ENCODE results near the gene C11orf91.
"Not testable (repeated sequence)": the region's sequence is repeated elsewhere in the genome, so short reads cannot be mapped to it uniquely, and the experiment has no call there.

C11orf91 gene

DNA sequence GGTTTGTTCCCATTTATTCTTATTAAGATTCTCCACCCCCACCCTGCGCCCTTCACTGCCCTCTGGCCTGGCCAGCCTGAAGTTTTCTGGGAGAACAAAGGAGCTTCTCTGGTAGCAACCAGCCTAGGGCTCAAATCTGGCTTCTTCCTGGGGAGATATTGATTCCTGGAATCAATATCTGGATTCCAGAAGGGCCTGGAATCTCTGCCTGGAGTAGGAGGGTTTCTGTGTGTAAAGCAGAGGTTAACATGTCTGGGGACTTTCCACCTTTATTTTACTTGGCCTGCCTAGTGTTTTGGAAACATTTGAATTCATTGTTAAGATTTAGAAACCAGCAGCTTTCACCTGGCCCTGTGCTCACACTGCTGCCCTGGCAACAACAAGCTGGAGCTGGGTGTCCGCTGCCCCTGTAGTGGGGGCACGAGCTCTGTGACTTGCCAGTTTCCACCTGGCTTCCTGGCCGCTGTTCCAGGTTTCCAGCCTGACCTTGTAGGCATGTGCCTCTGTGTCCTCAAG, 5.5 kb downstream of the C11orf91 start:
- no peak for DNase-seq

DNA sequence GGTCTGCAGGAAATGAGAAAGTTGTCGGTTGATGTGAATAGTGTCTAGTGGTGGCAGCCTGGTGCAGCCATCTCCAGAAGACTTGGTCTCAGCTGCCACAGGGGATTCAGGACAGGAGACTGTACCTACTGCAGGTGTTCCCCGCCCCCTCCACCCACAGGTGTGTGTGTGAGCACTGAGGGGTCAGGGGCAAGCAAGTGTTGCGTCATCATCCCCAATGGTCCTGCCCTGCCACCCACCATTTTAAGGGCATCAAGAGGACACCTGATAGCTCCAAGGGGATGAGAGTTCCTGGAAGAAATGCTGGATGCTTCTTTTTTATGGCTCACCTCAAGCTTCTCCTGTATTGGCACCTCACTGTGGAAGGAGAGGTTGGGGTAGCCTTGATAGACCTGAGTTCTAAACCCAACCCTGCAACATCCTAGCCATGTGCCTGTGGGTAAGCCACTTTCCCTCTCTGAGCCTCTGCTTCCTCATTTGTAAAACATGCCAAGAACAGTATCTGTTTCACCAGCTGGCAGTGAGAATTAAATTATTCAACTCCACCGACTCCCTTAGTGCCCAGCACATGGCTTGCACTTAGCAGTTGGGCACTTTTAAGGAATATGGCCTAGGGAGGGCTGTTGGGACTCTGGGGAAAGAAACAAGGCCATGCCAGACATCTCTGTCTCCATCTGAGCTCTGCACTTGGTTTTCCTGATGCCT, 6.1 kb downstream of the C11orf91 start:
- DNase-seq: no peak

DNA sequence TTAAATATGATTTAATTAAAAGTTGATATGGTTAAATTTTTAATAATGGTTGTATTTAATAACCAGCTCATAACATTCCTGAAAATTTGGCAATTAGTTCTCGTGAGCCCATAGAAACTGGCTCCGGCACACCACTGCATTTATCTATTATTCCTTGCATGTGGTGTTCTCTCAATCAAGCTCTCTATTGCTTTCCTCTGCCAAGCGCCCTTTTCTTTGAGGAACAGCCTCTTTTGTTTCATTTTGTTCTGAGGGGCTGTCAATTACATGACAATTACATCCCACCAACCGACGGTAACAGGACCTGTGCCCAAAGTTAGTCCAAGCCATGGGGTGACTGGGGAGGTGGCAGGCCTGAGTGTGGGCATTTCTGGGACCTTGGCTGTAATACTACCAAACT, 8.1 kb downstream of the C11orf91 start:
- no peak for DNase-seq

DNA sequence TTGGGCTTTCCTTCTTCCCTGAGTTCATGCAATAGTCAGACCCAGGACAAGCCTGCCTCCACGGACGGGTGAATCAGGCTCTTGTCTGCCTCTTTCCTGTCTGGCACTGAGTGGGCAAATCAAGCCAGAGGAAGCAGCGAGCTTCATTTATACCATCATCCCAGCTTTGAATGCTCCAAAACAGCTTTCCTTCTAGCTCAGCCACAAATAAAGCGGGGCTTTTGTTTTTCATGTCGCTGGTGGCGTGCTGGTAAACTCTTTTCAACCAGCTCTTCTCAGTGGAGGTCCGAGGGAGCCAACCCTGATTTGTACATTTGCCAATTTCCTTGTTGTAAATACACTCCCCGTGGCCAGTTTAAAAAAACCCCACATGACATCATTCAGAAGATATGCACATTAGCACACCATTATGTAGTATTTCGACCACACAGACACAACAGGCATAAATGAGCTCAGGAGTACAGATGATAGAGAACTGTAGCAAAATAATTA, 8.6 kb downstream of the C11orf91 start:
- DNase-seq: no peak

DNA sequence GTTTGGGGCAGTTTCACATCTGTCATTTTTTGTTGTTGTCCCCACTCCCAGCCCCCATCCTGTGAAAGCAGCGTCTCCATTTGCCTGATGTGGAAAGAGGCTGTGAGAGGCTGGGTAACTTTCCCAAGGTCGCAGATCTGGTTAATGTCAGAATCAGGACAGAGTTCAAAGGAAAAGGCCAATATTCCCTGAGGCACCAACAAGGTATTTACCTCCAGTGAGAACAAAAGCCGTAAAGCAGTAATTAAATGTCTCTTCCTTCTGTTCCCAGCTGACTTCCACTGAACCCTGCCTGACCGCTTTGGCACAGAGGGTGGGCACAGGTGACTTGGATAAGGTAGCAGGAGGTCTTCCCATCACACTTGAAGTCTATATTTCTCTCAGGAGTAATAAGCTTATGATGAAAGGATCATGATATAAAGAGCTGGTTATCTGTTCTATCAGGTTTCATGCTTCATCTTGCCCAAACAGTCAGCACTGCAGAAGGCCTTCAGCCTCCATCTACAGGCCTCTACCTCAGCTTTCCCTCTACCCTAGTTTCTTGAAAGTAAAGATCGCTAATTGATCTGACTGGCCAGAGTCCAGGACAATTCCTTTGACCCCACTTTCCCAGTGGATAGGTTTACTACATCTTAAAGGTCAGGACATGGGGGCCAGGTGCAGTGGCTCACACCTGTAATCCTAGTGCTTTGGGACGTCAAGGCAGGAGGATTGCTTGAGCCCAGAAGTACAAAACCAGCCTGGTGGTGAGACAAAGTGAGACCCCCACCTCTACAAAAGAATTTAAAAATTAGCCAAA, 9.4 kb downstream of the C11orf91 start:
- no peak for DNase-seq

DNA sequence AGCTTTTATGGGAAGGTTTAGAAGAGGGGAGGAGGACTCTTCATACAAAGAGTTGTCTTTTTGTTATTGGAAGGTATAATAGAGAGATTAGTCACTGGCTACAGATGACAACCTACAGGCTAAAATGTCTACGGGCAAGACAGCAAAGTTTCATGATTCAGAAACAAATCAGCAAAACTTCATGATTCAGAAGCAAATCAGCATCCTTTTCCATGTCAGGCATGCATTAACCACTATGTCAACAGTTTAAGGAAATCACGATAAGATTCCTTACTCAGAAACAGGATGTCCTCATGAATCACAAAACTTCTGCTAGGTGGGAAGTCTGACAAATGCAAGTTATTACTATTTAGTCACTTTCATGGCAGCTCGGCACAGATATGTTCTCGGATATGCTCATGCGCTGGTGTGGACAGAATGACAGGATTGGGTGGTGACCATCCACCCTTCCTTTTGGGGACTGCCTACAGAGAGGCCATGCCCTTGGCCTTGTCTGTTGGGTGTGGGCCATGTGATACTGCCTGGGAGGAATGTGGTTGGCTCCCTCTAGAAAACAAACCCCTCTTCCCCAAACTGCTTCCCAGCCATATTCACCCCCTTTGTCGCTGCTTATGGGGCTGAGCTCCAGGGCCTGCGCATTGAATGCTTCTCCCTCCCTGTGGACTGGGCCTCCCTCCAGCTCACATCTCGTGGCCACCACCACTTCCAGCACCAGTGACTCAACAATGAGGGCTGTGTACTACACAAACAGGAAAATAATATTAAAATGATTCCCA, 10.1 kb downstream of the C11orf91 start:
- no peak for DNase-seq

DNA sequence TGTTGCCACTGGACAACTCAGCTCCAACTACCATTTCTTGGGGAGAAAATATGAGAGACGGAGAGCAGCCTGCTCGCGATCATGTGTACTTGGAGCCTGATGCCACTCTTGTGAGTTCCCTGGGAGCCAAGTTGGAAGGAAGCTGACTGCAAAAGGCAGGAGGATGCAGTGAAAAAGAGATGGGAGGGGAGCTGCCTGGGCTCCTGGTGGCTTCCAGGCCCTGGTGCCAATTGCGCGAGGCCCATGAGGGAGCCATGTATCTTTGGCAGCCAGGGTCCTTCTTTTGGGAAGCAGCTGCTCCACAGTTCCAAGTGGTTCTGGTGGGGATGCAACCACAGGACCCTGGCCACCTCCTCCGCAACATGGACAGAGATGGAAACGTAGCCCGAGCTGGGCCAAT, 11.1 kb downstream of the C11orf91 start:
- DNase-seq: no peak

DNA sequence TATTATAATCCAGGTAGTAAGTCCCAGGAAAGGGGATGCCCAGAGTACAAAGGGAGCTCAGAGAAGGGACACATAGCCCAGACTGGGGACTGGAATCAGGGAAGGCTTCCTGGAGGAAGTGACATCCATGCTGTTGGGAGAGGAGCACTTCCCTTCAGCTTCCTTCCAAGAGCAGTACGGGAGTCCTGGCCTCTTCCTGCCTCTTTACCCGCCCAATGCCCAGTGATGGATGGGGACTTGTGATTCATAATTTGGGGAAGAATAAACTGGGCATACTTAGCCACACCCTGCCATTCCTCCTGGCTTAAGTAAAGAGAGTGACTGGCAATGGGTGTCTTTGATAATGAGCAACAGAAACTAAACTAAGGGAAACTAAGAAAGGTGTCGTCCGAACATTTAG, 11.5 kb downstream of the C11orf91 start:
- no peak for DNase-seq

DNA sequence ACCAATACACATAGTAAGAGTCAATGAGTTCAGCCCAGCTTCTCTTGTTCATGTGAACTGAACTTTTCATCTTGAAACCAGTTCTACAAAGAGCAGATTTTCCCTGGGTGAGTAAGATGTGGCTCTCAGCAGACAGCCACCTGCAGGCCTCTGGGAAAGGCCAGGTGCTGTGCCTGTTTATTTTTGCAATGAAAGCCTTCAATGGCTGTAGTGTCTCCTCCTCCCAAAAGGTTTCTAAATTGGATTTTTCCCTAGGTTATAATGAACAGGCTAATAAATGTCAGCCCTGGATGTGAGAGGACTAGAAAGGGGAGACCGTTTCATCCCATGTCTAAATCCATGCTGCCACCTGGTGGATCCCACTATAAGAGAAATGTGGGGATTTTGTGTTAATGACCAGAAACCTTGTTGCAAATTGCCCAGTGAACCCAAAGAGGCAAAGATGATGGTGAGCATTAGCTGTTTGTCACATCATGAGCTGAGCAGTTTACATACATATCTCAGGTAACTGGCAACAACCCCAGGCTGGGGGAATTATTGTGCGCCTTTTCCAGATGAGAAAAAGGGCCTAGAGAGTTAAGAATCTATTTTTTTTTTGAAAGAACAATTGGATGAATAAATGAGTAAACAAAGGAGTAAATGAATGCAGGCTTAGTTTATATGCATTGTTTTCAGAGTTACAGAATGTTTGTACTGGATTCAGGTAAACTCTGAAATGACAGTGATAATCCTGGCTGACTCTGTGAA, 12.7 kb downstream of the C11orf91 start:
- DNase-seq: no peak

DNA sequence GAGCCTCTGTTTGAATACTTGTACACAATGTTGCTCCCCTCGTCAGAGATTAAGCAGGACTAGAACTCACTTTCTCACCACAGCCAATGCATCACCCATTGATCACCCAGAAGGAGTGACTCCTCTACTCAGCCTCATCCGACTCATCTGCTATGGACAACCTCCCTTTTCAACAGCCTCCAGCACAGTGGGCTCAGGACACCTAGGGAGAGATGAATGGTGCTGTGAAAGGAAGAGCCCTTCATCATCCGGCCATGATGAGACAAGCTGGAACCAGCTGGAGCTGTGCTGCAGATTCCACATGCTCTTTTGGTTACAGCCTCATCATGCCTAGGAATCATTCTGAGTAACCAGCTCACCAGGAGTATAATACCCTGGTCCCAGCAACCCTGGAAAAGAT, 15.5 kb downstream of the C11orf91 start:
- no peak for DNase-seq

DNA sequence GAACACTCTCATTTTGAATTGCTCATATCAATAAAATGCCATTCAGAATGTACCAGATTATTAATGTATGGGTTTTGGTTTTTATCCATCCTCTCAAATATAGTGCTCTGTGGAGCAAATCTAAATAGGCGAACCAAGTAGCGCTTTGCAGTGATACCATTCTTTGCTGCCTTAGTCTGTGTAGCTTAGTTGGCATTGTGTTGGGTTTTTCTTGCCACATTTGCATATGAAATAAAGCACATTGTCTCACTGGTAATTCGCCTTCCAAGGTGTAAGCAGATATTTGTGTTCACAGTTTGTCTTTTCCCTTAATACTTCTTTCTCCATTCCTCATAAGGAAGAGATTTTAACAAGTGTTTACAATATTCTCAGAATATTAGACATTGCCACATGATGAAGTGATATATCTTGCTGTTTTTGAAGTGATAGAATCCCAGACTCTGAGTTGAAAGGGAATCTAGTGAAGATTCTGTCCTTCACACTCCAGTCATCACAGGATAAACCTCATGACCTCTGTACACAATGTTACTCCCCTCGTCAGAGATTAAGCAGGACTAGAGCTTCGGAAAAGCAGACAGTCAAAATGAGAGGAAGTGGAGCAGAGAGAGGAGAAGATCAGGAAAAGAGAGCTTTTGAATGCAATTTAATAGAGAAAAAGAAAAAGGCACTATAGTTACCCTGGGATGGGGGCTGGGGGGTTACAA, 16.5 kb downstream of the C11orf91 start:
- DNase-seq: no peak

DNA sequence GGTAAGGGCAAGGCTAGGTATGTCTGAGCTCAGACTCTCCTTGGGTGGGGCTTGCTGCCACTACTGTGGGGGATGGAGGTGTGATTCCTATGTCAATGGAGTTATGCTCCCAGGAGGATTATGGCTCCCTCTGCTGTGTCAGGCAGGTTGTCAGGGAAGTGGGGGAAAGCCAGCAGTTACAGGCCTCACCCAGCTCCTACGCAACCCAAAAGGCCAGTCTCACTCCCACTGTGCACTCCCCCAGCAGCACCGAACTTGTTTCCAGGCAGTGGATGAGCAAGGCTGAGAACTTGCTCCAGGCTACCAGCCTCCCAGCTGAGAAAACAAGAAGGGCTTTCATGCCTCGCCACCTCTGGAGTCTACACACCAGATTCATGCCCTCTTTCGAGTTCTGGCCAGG, 18.2 kb downstream of the C11orf91 start:
- no peak for DNase-seq

DNA sequence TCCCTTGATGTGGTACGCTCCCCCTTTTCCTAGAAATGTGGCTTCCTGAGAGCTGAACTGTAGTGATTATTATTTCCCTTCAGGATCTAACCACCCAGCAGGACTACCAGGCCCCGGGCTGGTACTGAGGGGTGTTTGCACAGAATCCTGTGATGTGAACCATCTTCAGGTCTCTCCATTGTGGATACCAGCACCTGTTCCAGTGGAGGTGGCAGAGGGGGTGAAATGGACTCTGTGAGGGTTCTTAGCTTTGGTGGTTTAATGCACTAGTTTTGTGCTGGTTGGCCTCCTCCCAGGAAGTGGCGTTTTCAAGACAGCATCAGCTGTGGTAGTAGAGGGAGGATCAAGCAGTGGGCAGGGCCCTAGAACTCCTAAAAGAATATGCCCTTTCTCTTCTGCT, 18.6 kb downstream of the C11orf91 start:
- no peak for DNase-seq

DNA sequence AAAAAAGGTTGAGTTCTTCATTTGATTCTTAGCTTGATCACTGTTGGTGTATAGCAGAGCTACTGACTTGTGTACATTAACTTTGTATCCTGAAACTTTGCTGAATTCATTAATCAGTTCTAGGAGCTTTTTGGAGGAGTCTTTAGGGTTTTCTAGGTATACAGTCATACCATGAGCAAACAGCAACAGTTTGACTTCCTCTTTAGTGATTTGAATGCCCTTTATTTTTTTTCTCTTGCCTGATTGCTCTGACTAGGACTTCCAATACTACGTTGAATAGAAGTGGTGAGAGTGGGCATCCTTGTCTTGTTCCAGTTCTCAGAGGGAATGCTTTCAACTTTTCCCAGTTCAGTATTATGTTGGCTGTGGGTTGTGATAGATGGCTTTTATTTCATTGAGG, 22.0 kb downstream of the C11orf91 start:
- not testable (repeated sequence) for DNase-seq

DNA sequence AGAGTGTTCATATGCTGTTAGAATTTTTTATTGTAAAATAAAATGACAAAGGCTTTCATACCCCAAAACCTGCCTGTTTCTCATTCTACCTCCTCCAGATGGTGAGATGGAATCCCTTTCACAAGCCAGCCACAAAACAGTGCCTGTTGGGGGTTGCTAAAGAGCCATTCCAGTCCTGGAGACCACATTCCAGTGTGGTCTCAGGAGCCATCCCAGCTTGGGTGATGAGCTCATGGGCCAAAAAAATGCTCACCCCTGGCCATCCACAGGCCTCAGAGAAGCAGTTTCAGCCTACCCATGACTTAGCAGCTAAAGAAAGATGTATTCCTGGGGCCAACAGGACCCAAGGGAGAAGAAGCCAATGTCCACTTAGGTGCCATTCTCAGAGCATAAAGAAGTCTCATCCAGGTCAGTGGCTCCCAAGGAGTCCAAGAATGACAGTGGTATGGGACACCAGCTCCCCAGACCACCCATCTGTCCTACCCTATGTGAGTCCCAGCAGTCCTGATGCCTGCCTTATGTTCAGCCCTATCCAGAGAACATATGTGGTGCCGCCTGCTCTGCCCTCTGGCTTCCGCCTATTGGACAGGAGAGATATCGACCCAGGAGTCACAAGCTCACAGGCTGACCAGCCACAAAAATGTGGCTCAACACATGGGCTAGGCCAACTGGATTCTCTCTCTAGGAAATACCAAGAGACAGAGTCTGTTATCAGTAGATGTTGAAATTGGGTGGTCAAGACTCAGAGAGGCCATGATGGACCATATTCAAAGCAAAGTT, 26.4 kb downstream of the C11orf91 start:
- DNase-seq: no peak

DNA sequence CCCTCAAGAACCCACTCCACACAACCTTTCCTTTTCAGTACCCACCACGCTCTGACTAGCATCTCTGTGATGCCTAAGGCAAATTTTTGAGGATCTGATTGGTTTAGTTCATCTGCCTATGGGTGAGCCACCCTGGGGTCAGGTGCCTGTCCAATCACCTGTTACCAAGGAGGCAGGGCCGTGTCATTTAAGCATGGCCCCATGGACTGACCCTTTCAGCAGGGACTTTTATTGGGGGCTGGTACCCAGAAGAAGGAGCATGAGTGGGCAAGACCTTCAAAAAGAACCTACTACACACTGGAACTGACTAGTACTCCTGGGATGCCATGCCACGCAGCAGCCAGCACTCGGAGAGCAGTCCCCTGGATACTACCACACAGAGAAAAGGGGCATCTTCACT, 28.4 kb downstream of the C11orf91 start:
- DNase-seq: no peak

DNA sequence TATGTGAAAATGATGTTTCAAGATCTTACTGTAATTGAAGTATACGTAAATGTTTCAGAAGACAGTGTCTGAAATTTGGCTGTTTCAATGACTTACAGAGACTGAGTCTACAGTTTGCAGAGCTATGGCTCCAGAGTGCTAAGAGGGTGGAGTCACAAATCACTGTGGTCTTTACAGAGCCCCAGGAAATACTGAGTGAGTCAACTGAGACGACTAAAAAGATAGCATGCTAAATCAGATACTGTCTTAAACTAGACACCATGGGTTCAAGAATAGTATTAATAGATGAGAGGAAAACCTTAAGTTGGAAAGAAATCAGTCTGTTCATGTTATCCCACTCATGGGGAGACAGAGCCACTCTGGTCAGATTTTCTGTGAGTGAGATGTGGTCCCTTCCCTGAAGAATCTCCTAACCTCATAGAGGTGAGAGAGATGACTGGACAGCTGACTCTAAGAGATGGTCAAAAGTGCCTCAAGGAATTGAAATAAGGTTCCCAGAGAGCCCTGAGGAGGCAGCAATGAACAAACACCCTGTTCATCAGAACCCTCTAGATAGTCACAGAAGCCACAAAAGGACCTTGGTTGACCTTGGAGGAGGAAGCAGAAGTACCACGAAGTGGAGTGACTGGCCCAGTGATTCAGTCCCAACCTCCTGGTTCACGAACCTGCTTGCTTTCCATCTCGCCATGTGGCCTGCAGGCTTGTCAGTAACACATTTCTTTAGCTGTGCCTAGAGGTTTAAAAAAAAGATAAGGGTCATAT, 30.2 kb downstream of the C11orf91 start:
- no peak for DNase-seq

DNA sequence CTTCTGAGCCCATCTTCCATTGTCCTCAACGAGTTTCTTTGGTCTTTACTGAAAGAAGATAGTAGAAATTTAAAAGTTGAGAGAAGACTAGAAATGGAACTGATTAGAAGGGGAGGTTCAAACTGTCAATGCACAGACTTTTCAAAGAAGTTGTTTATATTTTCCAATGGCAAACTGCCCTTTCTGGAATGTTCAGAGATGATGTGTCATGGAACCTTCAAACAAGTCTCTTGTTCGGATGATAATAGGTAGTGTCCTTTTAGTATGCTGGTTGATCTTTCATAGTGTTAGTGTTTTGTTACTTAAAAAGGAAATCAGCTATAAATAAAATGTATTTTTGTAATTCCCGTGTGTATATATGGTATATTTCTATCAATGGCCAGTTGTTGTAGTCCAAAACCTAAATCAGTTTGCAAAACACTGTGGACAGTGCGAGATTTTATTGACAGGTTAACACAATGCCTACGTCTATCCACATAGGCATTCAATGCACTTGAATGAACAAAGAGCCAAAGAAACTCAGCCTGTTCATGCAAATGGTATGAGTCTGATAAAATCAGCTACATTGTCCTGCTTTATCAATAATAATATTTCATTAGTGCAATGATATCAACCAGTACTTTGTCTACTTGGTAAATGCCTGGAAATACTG, 30.9 kb downstream of the C11orf91 start:
- no peak for DNase-seq

DNA sequence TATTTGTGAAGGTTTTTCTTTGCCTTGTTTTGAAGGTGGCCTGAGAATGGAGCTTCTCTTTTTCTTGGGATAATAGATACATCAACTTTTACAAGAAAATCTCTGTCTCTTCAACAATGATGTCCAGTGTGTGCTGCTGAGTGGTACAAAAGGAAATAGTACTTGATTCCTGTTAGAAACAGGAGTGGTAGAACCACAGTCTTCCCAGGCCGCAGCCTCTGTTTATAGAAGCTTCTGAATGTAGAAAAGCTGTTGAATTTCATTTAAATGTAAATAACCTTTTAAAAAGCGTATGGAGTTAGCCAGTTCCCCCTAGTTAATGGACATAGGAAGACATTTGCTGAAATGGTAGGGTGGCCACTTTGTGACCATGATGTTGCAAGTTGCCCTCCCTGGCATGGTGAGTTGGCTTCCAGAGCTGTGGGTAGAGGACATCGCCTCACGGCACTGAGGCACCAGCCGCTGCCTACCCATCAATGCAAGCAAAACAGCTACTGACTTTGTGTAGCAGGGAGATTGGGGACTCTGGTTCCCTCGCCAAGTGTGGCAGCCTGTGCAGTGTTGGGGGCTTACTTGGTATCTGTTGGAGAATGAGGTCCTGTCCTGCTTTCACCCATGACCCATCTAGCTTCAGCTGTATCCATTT, 31.6 kb downstream of the C11orf91 start:
- no peak for DNase-seq
